Activated T-helper 17 cell treated with anti-CD3 and anti-CD28 coated beads, Interleukin-2, amount 50 U/mL, for 72 hours (primary cell): Measurements from ENCODE around the gene GPANK1. TPM values are rescaled to one million over a fixed set of nuclear protein-coding genes. Genes with fewer than 3 reads are reported as not detected.
"Not testable (repeated sequence)": the region's sequence is repeated elsewhere in the genome, so short reads cannot be mapped to it uniquely, and the experiment has no call there.

ENCODE experiments used
- ATAC-seq: fragments of 150-1000 bp; cut with Tn5 transposase; replicated peaks from 2 replicates; pipeline ENCODE4 v1.10.0; 2021; ENCODE audit warnings: mild to moderate bottlenecking, moderate library complexity
- H3K27ac Mint-ChIP-seq: one replicate; pipeline ENCODE4 v1.8.0; 2022; ENCODE audit warnings: mixed read lengths
- H3K27me3 Mint-ChIP-seq: one replicate; pipeline ENCODE4 v1.8.0; 2022; ENCODE audit warnings: mixed read lengths
- H3K36me3 Mint-ChIP-seq: one replicate; pipeline ENCODE4 v1.8.0; 2022; ENCODE audit warnings: low read depth, mild to moderate bottlenecking, mixed read lengths
- H3K4me1 Mint-ChIP-seq: one replicate; pipeline ENCODE4 v1.8.0; 2022; ENCODE audit warnings: mixed read lengths
- H3K4me3 Mint-ChIP-seq: one replicate; pipeline ENCODE4 v1.8.0; 2022; ENCODE audit warnings: mild to moderate bottlenecking, mixed read lengths
- H3K9me3 Mint-ChIP-seq: one replicate; pipeline ENCODE4 v1.8.0; 2022; ENCODE audit warnings: mixed read lengths
- total RNA-seq, 2 donors: library from RNA; stranded (reverse); gene quantifications; one replicate each; pipeline ENCODE4 v1.2.3, GENCODE V29; 2022

Gene GPANK1
- 10 to 100 TPM; 30.1 to 39.0 TPM for total RNA-seq

DNA sequence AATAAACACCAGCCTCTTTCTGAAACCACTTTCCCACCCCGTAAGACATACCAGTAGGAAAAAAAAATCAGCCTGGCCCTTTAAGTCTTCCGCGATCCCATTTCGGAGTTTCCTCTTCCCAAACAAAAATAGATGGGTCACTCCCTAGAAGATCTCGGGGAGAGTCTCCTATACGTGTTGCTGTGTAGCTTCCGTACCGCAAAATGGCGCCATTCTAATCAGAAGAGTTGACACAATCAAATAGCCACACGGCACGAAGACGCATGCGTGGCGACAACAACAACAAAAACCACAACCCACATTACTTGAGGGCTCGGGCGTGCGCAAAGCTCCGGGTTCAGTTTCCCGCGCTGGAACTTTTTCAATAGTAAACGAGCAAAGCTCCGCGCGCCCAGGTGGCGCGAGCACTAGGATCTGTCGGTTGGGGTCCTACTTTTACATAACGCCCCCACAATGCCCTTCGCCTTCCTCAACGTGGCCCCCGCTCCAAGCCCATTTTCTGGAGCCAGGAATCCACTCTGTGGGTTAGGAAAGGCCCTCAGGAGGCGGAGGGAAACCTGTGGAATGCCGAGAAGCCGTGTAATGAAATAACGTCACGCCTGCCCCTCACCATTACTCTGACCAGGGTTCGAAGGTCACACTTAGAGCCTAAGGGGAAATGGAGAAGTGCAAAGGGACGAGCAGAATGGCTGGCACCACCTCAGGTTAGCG, at the start of gene GPANK1:
Gene GPANK1 (minus strand): TSS at position 208 of the 711 bp plus-strand sequence. CDS start 519 bp downstream, outside the sequence.
- H3K27ac Mint-ChIP-seq: peak within 1 kb of the TSS; percentile 97
- no peaks in the 10 kb centered on the region for H3K9me3 Mint-ChIP-seq
- peaks cover 94% of the 10 kb centered on the region for H3K36me3 Mint-ChIP-seq
- no peaks in the 10 kb centered on the region for H3K27me3 Mint-ChIP-seq
- H3K4me1 Mint-ChIP-seq: peaks cover 23% of the 10 kb centered on the region
- H3K4me3 Mint-ChIP-seq: peak within 1 kb of the TSS; percentile 96
- ATAC-seq: peak; percentile 43

DNA sequence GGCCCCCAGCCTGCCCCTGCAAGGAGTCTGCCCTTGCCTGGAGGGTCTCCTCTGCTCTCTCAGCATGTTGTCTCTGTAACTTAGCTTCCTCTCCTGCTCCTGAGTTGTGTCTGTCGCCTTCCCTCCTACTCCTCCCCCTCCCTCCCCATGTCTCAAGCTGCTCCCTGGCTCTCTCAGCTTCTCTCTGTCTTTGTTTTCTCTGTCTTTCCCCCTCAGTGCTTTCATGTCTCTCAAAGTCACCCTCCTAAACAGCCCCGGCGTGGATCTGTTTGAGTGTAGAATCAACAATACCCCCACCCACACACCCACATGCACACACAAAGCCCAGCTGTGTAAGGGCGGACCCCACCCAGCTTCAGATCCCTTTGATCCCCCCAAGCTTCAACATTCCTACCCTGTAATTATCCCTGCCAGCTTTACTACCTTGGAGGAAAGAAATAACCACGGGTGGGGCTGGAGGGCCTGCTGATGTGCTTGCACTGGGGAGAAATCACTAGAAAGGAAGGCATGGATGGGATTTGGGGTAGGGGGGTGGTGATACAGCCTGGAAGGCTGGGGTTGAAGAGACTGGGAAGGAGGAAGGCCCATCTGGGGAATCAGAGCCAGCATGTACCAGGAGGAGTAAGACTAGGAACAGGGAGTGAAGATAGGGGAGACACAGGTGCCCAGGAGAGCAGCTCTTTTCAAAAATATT, 49.3 kb upstream of the GPANK1 start:
- ATAC-seq: no peak
- no peaks in the 10 kb centered on the region for H3K27me3 Mint-ChIP-seq
- H3K27ac Mint-ChIP-seq: no peak overlapping the region

GRCh38 chr6:31713465-31713864, 48.7 kb upstream of the GPANK1 start:
- Mint-ChIP-seq H3K9me3 (no peaks in the 10 kb centered on the region), H3K27ac (no peak overlapping the region), H3K4me1 (peaks cover 5% of the 10 kb centered on the region), H3K4me3 (no peak overlapping the region), H3K27me3 (no peaks in the 10 kb centered on the region), H3K36me3 (no peaks in the 10 kb centered on the region)
- ATAC-seq: no peak

More for the DNA sequence above, 49.3 kb upstream of the GPANK1 start:
- Mint-ChIP-seq H3K4me3 (no peak overlapping the region), H3K36me3 (no peaks in the 10 kb centered on the region), H3K9me3 (no peaks in the 10 kb centered on the region), H3K4me1 (peaks cover 5% of the 10 kb centered on the region)

- no peaks in the 10 kb centered on the region for H3K36me3 Mint-ChIP-seq
- H3K4me3 Mint-ChIP-seq: no peak overlapping the region
- H3K9me3 Mint-ChIP-seq: no peaks in the 10 kb centered on the region
- ATAC-seq: no peak
- peaks cover 5% of the 10 kb centered on the region for H3K4me1 Mint-ChIP-seq
- peak overlapping the region; percentile 38 for H3K27ac Mint-ChIP-seq
- no peaks in the 10 kb centered on the region for H3K27me3 Mint-ChIP-seq
Measured at GRCh38 chr6:31712296-31712695, 47.5 kb upstream of the GPANK1 start.

DNA sequence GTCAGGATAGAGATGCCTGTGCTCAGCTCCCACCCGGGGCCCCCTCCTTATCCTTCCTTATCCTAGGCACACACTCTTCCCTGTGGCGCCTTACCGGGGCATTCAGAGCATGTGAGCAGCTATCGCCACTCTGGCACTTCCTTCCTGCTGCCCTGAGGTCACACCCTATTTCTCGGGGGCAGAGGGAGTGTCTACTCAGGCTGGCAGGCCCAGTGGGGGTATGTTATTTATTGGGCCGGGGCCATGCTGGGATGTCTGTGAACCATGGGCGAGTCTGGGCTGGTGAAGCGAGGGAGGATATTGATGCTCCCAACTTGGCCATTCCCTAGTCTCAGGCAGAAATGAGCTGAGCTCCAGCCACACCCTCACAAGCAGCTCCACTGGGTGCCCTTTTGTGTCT, 46.4 kb upstream of the GPANK1 start:
- H3K4me1 Mint-ChIP-seq: peaks cover 5% of the 10 kb centered on the region
- no peak overlapping the region for H3K4me3 Mint-ChIP-seq
- peak overlapping the region; percentile 47 for H3K27ac Mint-ChIP-seq
- no peak for ATAC-seq
- H3K27me3 Mint-ChIP-seq: no peaks in the 10 kb centered on the region
- no peaks in the 10 kb centered on the region for H3K9me3 Mint-ChIP-seq
- no peaks in the 10 kb centered on the region for H3K36me3 Mint-ChIP-seq

DNA sequence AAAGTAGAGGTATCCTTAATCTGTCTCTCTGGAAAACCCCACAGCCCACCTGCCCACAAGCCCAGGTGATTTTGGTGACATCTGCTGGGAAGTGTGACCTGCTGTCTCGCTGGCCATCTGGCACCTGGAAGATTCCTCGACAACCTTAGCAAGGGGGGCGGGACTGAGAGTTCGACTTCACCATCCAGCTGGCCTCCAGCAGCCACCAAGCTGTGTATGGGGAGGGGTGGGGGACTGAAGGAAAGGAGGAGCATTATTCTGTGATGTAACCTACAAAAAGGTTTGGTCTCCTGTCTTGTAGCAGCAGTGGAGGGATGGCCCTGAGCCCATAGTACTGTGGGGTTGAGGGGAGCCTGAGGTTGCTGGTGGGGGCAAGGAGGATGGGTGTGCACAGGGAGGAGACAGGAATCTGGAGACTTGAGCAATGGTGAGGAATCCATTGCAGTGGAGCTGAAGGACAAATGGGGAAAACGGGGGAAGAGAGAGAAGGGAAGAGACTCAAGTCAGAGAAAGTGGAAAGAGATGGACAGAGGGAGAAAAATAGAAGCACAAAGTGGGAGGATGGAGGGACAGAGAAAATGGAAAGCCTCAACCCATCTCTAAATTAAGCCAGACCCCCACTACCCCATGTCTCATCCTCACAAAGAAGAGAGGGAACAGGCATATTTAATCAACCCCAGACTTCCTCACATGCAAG, 45.9 kb upstream of the GPANK1 start:
- Mint-ChIP-seq H3K9me3 (no peaks in the 10 kb centered on the region), H3K27me3 (no peaks in the 10 kb centered on the region), H3K4me1 (peaks cover 5% of the 10 kb centered on the region), H3K27ac (peak overlapping the region; percentile 47), H3K36me3 (no peaks in the 10 kb centered on the region), H3K4me3 (no peak overlapping the region)
- ATAC-seq: no peak

- H3K27me3 Mint-ChIP-seq, H3K27ac Mint-ChIP-seq, H3K36me3 Mint-ChIP-seq: not testable (repeated sequence)
Measured at GRCh38 chr6:31709157-31709556, 44.4 kb upstream of the GPANK1 start.

DNA sequence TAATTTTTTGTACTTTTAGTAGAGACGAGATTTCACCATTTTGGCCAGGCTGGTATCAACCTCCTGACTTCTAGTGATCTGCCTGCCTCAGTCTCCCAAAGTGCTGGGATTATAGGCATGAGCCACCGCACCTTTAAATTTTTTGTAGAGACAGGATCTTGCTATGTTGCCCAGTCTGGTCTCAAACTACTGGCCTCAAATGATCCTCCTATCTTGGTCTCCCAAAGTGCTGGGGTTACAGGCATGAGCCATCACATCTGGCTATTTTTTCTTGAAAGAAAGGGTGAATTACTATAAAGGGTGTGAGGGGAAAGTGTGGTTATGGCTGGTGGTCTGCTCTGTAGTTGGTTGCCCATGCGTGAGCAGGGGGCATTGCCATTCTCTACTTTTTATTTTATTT, 43.4 kb upstream of the GPANK1 start:
- no peak for ATAC-seq

More at GRCh38 chr6:31709157-31709556, 44.4 kb upstream of the GPANK1 start:
- not testable (repeated sequence) for H3K9me3 Mint-ChIP-seq, H3K4me3 Mint-ChIP-seq, H3K4me1 Mint-ChIP-seq, ATAC-seq

DNA sequence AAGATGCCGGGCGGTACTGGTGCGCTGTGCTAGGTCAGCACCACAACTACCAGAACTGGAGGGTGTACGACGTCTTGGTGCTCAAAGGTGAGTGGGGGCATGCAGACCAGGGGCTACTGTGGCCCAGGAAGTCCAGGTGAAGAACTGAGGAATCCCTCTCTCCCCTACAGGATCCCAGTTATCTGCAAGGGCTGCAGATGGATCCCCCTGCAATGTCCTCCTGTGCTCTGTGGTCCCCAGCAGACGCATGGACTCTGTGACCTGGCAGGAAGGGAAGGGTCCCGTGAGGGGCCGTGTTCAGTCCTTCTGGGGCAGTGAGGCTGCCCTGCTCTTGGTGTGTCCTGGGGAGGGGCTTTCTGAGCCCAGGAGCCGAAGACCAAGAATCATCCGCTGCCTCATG, 42.9 kb upstream of the GPANK1 start:
- H3K9me3 Mint-ChIP-seq: no peaks in the 10 kb centered on the region
- H3K4me3 Mint-ChIP-seq: no peak overlapping the region
- H3K36me3 Mint-ChIP-seq: no peaks in the 10 kb centered on the region
- no peak overlapping the region for H3K27ac Mint-ChIP-seq
- H3K27me3 Mint-ChIP-seq: no peaks in the 10 kb centered on the region
- peaks cover 10% of the 10 kb centered on the region for H3K4me1 Mint-ChIP-seq
- no peak for ATAC-seq

More for the DNA sequence above, 43.4 kb upstream of the GPANK1 start:
- H3K36me3 Mint-ChIP-seq: no peaks in the 10 kb centered on the region
- peaks cover 9% of the 10 kb centered on the region for H3K4me1 Mint-ChIP-seq
- no peaks in the 10 kb centered on the region for H3K9me3 Mint-ChIP-seq
- no peaks in the 10 kb centered on the region for H3K27me3 Mint-ChIP-seq
- H3K4me3 Mint-ChIP-seq: no peak overlapping the region
- H3K27ac Mint-ChIP-seq: no peak overlapping the region

DNA sequence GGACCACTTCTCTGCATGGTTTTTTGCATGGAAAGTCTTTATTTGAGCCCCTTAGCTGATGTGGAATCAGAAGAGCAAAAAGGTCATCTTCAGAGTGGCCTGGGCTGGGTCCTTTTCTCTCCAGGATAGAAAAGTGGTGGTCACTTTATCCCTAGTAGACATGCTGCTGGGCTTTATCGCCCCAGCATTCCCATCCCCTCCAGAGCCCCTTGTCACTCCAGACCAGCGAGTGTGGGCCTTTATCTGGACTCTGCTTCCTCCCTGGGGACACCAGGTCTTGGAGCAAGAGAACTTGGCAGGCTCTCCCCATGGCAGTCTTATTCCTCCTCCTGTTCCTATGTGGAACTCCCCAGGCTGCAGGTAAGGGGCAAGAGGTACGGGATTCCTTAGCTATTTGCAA, 41.8 kb upstream of the GPANK1 start, which contains the start of gene LY6G6F:
Gene LY6G6F (plus strand): TSS at position 268 of the 400 bp plus-strand sequence. CDS start 41 bp downstream, at position 309.
- no peaks in the 10 kb centered on the region for H3K9me3 Mint-ChIP-seq
- H3K36me3 Mint-ChIP-seq: no peaks in the 10 kb centered on the region
- H3K4me3 Mint-ChIP-seq: no peak within 1 kb of the TSS
- no peaks in the 10 kb centered on the region for H3K27me3 Mint-ChIP-seq
- no peak within 1 kb of the TSS for H3K27ac Mint-ChIP-seq
- ATAC-seq: no peak
- peaks cover 11% of the 10 kb centered on the region for H3K4me1 Mint-ChIP-seq

DNA sequence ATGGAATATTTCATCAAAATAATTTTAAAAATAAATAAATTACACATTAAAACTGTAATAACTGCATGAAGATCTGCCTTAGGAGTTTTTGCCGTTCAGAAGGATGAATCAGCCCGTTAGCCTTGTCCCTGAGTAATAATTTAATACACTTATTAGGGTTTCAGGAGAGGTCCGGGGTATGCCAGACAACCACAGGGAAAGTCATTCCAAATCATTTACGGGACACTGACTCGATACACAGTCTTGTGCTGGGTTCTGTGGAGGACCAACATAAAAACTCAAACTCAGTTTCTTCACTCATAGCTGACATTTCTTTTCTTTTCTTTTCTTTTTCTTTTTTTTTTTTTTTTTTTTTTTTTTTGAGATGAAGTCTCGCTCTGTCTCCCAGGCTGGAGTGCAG, 41.1 kb upstream of the GPANK1 start:
- peaks cover 5% of the 10 kb centered on the region for H3K36me3 Mint-ChIP-seq
- no peaks in the 10 kb centered on the region for H3K27me3 Mint-ChIP-seq
- peaks cover 17% of the 10 kb centered on the region for H3K4me1 Mint-ChIP-seq
- H3K27ac Mint-ChIP-seq: no peak overlapping the region
- no peak for ATAC-seq
- no peaks in the 10 kb centered on the region for H3K9me3 Mint-ChIP-seq
- H3K4me3 Mint-ChIP-seq: no peak overlapping the region

DNA sequence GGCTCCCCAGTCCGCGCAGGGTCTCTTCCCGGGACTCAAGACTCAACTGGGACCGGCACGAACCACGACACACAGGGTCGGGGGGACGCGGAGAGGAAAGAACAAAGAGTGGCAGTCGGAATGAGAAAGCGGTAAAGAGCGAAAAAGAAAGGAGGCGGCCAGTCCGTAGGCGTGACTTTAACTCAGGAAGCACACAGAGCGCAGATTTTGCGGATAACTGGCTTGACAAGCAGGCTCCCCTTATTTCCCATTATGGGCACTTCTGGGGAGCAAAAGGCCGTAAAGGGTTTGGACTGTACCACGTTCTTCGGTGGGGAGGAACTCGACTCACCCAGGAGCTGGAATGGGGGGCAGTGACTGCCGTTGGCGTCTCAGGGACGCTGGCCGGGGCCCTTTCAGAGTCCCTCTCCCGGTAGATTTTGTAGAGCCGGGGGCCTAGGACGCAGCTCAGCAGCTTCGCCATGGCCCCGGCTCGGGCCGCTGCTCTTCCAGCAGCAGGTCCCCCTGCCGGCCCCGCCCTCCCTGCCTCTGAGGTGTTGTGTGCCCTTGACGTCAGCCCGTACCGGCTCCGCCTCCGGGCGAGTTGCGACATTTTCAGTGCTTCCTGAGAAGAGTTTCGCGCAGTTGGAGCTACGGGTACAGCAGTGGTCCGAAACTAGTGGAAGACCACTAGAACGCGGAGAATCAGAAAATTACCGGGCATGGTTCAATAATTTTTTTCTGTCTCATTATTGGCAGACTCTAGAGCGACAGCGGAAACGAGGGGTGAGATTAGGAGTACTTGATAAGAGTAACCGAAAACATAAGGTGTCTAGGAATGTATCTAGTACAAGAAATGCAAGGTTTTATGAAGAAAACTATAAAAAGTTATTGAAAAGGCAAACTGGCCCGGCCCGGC, 38.3 kb upstream of the GPANK1 start, which contains the start of gene ABHD16A:
Gene ABHD16A (minus strand): TSS at position 506 of the 898 bp plus-strand sequence. CDS start 43 bp downstream, at position 463.
- peak within 1 kb of the TSS; percentile 98 for H3K4me3 Mint-ChIP-seq
- H3K9me3 Mint-ChIP-seq: no peaks in the 10 kb centered on the region
- H3K36me3 Mint-ChIP-seq: peaks cover 32% of the 10 kb centered on the region
- H3K27me3 Mint-ChIP-seq: no peaks in the 10 kb centered on the region
- H3K27ac Mint-ChIP-seq: peak within 1 kb of the TSS; percentile 98
- H3K4me1 Mint-ChIP-seq: peaks cover 14% of the 10 kb centered on the region
- peak; percentile 97 for ATAC-seq

DNA sequence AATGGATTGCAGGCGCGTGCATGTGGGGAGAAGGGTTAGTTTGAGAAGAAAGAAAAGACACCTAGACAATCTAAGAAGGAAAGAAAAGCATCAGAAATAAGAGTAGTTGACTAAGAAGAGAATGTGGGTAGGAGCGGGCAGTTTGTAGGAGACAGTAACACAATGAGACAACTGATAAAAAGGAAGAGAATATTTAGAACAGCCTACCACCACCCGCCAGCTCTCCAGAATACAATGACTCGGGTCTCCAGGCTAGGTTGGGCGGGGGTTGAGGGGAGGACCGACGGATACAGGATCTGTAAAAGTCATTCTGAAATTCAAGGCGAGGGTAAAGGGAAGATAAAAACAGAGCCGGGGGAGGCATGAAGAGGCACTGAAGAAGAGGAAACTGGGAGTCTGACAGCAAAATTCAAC, 37.6 kb upstream of the GPANK1 start:
- no peaks in the 10 kb centered on the region for H3K9me3 Mint-ChIP-seq

More for the DNA sequence above, 37.6 kb upstream of the GPANK1 start:
- peaks cover 20% of the 10 kb centered on the region for H3K4me1 Mint-ChIP-seq
- peak; percentile 25 for ATAC-seq
- peaks cover 38% of the 10 kb centered on the region for H3K36me3 Mint-ChIP-seq
- H3K27ac Mint-ChIP-seq: peak overlapping the region; percentile 98
- peak overlapping the region; percentile 98 for H3K4me3 Mint-ChIP-seq
- no peaks in the 10 kb centered on the region for H3K27me3 Mint-ChIP-seq
